ENCODE results near the gene LRRC18.

LRRC18 gene

GRCh38 chr10:48904861-48905260, 34.8 kb downstream of the LRRC18 start:
- no peak for DNase-seq (ENCODE audit: low read depth)
- H3K4me3 ChIP-seq (ENCODE audit: low read length): no peak overlapping the region
- no peak for TF ChIP-seq CTCF (IDR thresholded peaks at IDR 0.05; ENCODE audit: insufficient read depth, low read depth, low read length, missing control alignments)

GRCh38 chr10:48903151-48903550, 36.5 kb downstream of the LRRC18 start:
- no peak overlapping the region for H3K4me3 ChIP-seq (ENCODE audit: low read length)
- no peak for DNase-seq (ENCODE audit: low read depth)
- TF ChIP-seq CTCF (IDR thresholded peaks at IDR 0.05; ENCODE audit: insufficient read depth, low read depth, low read length, missing control alignments): no peak

- H3K4me3 ChIP-seq (ENCODE audit: low read length): no peak overlapping the region
- TF ChIP-seq CTCF (IDR thresholded peaks at IDR 0.05; ENCODE audit: insufficient read depth, low read depth, low read length, missing control alignments): no peak
Observed at GRCh38 chr10:48902096-48902495, 37.5 kb downstream of the LRRC18 start.

GRCh38 chr10:48901319-48901718, 38.3 kb downstream of the LRRC18 start:
- no peak for DNase-seq (ENCODE audit: low read depth)
- TF ChIP-seq CTCF (IDR thresholded peaks at IDR 0.05; ENCODE audit: insufficient read depth, low read depth, low read length, missing control alignments): no peak
- H3K4me3 ChIP-seq (ENCODE audit: low read length): no peak overlapping the region

More at GRCh38 chr10:48902096-48902495, 37.5 kb downstream of the LRRC18 start:
- DNase-seq (ENCODE audit: low read depth): no peak

GRCh38 chr10:48900371-48900801, 39.3 kb downstream of the LRRC18 start:
- no peak overlapping the region for H3K4me3 ChIP-seq (ENCODE audit: low read length)
- TF ChIP-seq CTCF (IDR thresholded peaks at IDR 0.05; ENCODE audit: insufficient read depth, low read depth, low read length, missing control alignments): no peak
- no peak for DNase-seq (ENCODE audit: low read depth)

GRCh38 chr10:48899781-48900180, 39.9 kb downstream of the LRRC18 start:
- DNase-seq (ENCODE audit: low read depth): no peak
- H3K4me3 ChIP-seq (ENCODE audit: low read length): no peak overlapping the region
- TF ChIP-seq CTCF (IDR thresholded peaks at IDR 0.05; ENCODE audit: insufficient read depth, low read depth, low read length, missing control alignments): no peak

- no peak for DNase-seq (ENCODE audit: low read depth)
- no peak for TF ChIP-seq CTCF (IDR thresholded peaks at IDR 0.05; ENCODE audit: insufficient read depth, low read depth, low read length, missing control alignments)
Observed at GRCh38 chr10:48898426-48898825, 41.2 kb downstream of the LRRC18 start.

More at GRCh38 chr10:48898426-48898825, 41.2 kb downstream of the LRRC18 start:
- H3K4me3 ChIP-seq (ENCODE audit: low read length): no peak overlapping the region

All from epithelial cell of esophagus (primary cell).